PC-3 (cell line): ENCODE results near the gene CTSD.

ENCODE experiments used
- EZH2 ChIP-seq: fragments of 300-600 bp; sonication (generic); IDR thresholded peaks from one replicate; pipeline ENCODE4 v1.6.1; 2017; ENCODE audit warnings: antibody characterized with exemption, mild to moderate bottlenecking, low read length; ENCODE audit not compliant: unreplicated experiment
- EZH2phosphoT487 ChIP-seq: fragments of 300-600 bp; sonication (generic); IDR thresholded peaks from 2 replicates; pipeline ENCODE4 v1.6.1; 2018; ENCODE audit warnings: mild to moderate bottlenecking, antibody characterized with exemption, low read length, borderline replicate concordance
- TF ChIP-seq, protein P1 (sequence below): fragments of 300-600 bp; sonication (generic); conservative IDR thresholded peaks from 2 replicates; pipeline ENCODE4 v1.5.1; 2017; ENCODE audit warnings: antibody characterized with exemption, low read depth, mild to moderate bottlenecking, low read length

DNA sequence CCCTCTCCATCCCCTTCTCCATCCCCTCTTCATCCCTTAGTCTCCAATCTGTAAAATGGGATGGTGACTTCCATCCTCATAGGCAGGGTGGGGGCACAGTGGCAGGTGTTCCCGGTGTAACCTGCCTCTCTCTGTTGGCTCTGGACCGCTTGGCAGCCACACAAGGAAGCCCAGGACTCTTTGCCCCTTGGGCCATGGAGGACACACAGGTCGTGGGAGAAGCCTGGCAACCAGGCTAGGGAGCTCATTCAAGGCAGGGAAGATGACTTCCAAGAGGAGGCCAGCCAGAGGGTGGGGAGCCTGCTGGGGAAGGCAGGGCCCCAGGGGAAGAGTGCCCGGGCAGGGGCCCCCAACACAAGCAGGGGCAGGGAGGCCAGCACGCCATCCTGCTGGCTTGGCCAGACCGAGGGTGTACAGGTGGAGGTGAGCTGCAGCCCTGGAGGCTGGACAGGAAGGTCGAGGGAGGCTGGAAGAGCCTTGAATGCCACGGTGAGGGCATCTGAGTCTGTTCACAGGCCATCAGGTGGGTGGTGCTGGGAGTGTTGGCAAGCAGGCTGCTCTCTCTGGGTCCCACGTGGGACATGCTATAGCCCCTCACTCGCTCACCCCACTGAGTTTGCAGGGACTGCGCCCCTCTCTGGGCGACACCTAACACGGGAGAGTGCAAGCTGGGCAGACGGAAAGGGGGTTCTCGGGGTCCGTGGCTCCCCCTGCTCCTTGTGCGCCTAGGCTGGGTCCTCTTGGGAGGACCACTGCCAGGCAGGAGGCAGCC, 15.5 kb upstream of the CTSD start:
- TF ChIP-seq, protein P1, sequence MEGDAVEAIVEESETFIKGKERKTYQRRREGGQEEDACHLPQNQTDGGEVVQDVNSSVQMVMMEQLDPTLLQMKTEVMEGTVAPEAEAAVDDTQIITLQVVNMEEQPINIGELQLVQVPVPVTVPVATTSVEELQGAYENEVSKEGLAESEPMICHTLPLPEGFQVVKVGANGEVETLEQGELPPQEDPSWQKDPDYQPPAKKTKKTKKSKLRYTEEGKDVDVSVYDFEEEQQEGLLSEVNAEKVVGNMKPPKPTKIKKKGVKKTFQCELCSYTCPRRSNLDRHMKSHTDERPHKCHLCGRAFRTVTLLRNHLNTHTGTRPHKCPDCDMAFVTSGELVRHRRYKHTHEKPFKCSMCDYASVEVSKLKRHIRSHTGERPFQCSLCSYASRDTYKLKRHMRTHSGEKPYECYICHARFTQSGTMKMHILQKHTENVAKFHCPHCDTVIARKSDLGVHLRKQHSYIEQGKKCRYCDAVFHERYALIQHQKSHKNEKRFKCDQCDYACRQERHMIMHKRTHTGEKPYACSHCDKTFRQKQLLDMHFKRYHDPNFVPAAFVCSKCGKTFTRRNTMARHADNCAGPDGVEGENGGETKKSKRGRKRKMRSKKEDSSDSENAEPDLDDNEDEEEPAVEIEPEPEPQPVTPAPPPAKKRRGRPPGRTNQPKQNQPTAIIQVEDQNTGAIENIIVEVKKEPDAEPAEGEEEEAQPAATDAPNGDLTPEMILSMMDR = no peak
- TF ChIP-seq EZH2 (no peak), EZH2phosphoT487 (no peak)
